ENCODE results near the gene PTPRN.
A peak's percentile ranks its signal among the peaks of the same experiment; 100 is the strongest.
"Not testable (repeated sequence)": the region's sequence is repeated elsewhere in the genome, so short reads cannot be mapped to it uniquely, and the experiment has no call there.

Gene PTPRN

GRCh38 chr2:219309278-219309677 is at the start of gene PTPRN:
Gene PTPRN, minus strand, starts transcription at chr2:219309401. Its CDS starts 69 bp downstream, at chr2:219309332.
- no peak for DNase-seq

GRCh38 chr2:219358170-219359075 is 49.2 kb upstream of the PTPRN start:
- no peak for DNase-seq

DNA sequence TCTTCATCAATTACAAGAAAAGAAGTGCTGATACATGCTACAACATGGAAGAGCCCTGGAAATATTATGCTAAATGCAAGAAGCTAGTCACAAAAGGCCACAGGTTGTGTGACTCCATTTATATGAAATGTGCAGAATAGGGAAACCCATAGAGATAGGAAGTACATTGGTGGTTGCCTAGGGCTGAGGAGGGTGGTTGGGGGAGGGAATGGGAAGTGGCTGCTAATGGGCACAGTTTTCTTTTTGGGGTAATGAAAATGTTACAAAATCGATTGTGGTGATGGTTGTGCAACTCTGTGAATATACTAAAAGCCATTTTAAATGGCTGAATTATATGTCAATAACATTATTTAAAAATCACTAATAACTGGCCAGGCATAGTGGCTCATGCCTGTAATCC is 47.6 kb upstream of the PTPRN start:
- DNase-seq: peak; percentile 34

- no peak for DNase-seq
Observed at GRCh38 chr2:219354582-219354981, 45.4 kb upstream of the PTPRN start.

DNA sequence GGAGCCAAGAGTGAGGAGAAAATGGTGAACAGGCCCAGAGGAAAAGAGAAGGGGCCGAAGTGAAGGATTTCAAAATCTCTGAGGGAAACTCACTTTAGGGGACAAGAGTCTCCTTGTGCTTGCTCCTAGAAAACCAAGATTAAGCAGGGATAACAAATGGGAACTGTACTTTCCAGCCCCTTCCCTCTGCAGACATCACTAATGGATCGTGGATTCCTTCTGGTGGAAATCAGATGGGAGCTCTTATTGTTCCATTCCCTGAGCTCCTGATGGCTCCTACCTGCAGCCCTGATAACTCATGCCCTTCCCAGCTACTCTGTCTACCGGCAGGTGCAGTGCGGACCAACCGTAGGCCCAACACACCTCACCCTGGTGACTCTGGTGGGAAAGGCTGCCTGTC is 43.9 kb upstream of the PTPRN start:
- DNase-seq: no peak

GRCh38 chr2:219352448-219353023 is 43.3 kb upstream of the PTPRN start:
- DNase-seq: peak; percentile 84

DNA sequence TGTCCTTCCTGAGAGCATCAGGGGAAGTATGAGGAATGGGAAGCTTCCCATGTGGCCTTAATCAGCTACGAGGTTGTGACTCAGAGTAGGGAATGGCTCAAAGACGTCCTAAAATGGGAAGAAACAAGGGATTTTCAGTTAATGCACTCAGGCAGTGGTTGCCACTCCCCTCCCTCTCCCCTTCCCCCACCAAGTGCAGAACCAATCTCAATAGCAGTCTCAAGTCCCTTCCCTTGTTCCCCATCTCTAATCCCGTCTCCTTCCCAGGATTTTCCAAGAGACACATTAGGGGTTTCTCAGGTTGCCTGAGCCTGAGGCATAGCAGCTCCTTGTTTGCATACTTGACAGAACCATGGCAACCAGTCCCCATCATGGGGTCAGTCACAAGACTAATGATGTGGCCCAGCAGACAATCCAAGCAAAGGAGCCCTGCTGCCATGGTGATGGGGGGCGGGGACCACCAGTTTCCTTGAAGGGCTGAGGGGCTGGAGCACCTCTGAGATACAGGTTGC is 41.6 kb upstream of the PTPRN start:
- no peak for DNase-seq

GRCh38 chr2:219350215-219350614 is 41.0 kb upstream of the PTPRN start:
- DNase-seq: no peak

DNA sequence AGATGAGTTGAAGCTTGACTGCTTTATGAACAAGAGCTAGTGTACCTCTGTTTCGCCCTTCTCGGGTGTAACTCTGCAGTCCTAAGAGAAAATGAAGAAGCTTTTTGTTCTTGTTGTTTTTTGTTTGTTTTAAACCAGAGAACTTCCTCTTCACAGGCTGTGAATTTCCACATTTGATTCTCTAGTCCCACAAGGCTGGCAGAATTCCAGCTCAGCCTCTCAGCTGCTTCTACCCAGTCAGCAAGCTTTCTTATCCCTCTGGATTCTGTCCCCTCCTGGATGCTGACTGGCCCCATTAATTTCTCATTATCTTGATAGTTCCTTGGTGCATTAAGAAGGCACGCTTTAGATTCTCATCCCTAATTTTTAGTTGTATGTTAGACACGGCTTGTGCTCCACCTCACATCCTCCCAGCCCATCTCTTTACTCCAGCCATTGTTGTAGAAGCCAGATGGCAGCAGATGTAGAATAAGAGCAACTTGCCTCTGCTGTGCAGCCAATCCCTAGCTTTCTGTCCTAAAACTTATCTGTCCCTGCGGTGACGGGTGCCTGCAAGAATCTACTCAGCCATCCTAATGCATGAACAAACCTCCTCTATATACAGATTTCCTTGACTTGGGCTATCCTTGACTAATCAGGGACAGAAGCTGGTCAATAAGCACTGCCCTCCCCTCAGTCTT is 35.7 kb upstream of the PTPRN start:
- peak; percentile 67 for DNase-seq

- DNase-seq: no peak
Observed at GRCh38 chr2:219335373-219335786, 26.2 kb upstream of the PTPRN start.

GRCh38 chr2:219334076-219334475 is 24.9 kb upstream of the PTPRN start:
- no peak for DNase-seq

- no peak for DNase-seq
Observed at GRCh38 chr2:219332542-219332941, 23.3 kb upstream of the PTPRN start, which contains the start of gene RESP18. Gene RESP18, minus strand, starts transcription at chr2:219332744.

GRCh38 chr2:219331560-219332213 is 22.5 kb upstream of the PTPRN start:
- no peak for DNase-seq

DNA sequence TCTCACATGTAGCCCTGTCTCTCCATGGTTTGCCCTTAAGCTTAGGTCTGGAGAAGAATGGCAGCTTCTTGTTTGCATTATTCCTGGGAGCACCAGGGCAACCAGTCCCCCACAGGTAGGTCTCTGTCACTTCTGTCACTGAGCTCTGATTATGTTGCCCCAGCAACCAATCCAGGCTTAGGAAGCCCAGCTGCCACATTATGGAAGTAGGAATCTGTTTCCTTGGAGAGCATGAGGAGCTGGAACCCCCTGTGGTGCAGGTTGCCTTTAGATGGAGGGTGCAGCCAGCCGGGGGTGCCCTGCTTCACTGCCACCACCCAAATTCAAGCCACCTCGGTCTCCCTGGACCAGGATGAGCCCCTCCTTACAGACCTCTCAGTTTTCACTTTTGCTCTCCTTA is 18.5 kb upstream of the PTPRN start:
- no peak for DNase-seq

GRCh38 chr2:219325657-219326315 is 16.6 kb upstream of the PTPRN start:
- peak; percentile 21 for DNase-seq

- no peak for DNase-seq
Observed at GRCh38 chr2:219325136-219325535, 15.9 kb upstream of the PTPRN start.

DNA sequence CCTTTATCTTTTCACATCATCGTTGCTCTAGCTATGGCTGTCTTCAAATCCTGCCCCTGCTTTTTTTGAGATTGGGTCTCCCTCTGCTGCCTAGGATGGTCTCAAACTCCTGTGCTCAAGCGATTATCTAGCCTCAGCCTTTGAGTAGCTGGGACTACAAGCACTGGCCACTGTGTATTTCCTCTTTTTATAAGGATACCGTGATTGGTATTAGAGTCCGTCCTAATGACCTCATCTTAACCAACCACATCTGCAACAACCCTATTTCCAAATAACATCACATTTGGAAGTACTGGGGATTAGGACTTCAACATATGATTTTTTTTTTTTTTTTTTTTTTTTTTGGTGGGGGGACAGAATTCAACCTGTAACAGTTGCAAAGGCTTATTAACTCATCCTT is 14.2 kb upstream of the PTPRN start:
- DNase-seq: peak; percentile 38

GRCh38 chr2:219314804-219315468 is 5.7 kb upstream of the PTPRN start:
- DNase-seq: no peak

- DNase-seq: not testable (repeated sequence)
Observed at GRCh38 chr2:219312683-219313263, 3.6 kb upstream of the PTPRN start.

GRCh38 chr2:219308142-219309101 is 779 bp downstream of the PTPRN start:
- DNase-seq: peak; percentile 88
